ENCODE data around the gene LYRM4.

- TF ChIP-seq SIN3A (IDR thresholded peaks at IDR 0.05; ENCODE audit: borderline replicate concordance, insufficient read depth, low read length) (no peak), REST (IDR thresholded peaks at IDR 0.05; ENCODE audit: insufficient read depth in 1 of 2, low read depth in 2 of 2, low read length in 2 of 2) (no peak), TAF1 (IDR thresholded peaks at IDR 0.05; ENCODE audit: borderline replicate concordance, insufficient read depth, low read length) (no peak)
Observed at GRCh38 chr6:5143634-5144311, 117.0 kb downstream of the LYRM4 start.
